GM12875 (cell line): ENCODE measurements around the gene GPS2.

Source experiments
- H3K4me3 ChIP-seq: one replicate; pipeline ENCODE4 v1.5.1; 2011; ENCODE audit warnings: low read depth, low read length, control low read depth
- CTCF ChIP-seq: IDR thresholded peaks from 2 replicates; pipeline ENCODE4 v1.5.1; 2011; ENCODE audit warnings: low read depth, mild to moderate bottlenecking, control low read depth, inconsistent platforms, low read length, moderate library complexity, borderline replicate concordance; ENCODE audit not compliant: insufficient read depth

Gene GPS2

GRCh38 chr17:7263801-7264078, 51.4 kb downstream of the GPS2 start:
- TF ChIP-seq CTCF = no peak
- no peak overlapping the region for H3K4me3 ChIP-seq

- no peak overlapping the region for H3K4me3 ChIP-seq
Measured at GRCh38 chr17:7262935-7263800, 52.0 kb downstream of the GPS2 start.

More at GRCh38 chr17:7262935-7263800, 52.0 kb downstream of the GPS2 start:
- TF ChIP-seq CTCF = no peak
